Activated CD8-positive, alpha-beta T cell treated with anti-CD3 and anti-CD28 coated beads, Interleukin-2, amount 10 ng/mL, durations not matched to agents 7 days and 5 days (primary cell): ENCODE data around the gene PRCD. TPM values are rescaled to one million over a fixed set of nuclear protein-coding genes. Genes with fewer than 3 reads are reported as not detected.

Source experiments
- ATAC-seq: fragments of 150-1000 bp; cut with Tn5 transposase; one replicate; pipeline ENCODE4 v1.10.0; 2021; ENCODE audit warnings: moderate library complexity
- CTCF ChIA-PET: fragments of 350-600 bp; sonication (Branson Sonifier 250); formaldehyde crosslinking; loops from one replicate; lab custom pipeline; 2021; ENCODE audit warnings: antibody characterized with exemption; lab: Charles Lee
- POLR2A ChIA-PET: fragments of 350-600 bp; sonication (Branson Sonifier 250); formaldehyde crosslinking; loops from one replicate; lab custom pipeline; 2021; ENCODE audit warnings: antibody characterized with exemption; lab: Charles Lee
- DNase-seq: peaks from one replicate; pipeline ENCODE4 v3.0.0-alpha.2; 2020
- H3K27ac Mint-ChIP-seq: one replicate; pipeline ENCODE4 v1.8.0; 2021; ENCODE audit warnings: mild to moderate bottlenecking, mixed read lengths
- H3K27me3 Mint-ChIP-seq: one replicate; pipeline ENCODE4 v1.8.0; 2021; ENCODE audit warnings: low read depth, mixed read lengths
- H3K36me3 Mint-ChIP-seq: one replicate; pipeline ENCODE4 v1.8.0; 2021; ENCODE audit warnings: low read depth, mixed read lengths
- H3K4me1 Mint-ChIP-seq: one replicate; pipeline ENCODE4 v1.8.0; 2021; ENCODE audit warnings: low read depth, mixed read lengths
- H3K4me3 Mint-ChIP-seq: one replicate; pipeline ENCODE4 v1.8.0; 2021; ENCODE audit warnings: mild to moderate bottlenecking, mixed read lengths
- H3K9me3 Mint-ChIP-seq: one replicate; pipeline ENCODE4 v1.8.0; 2022; ENCODE audit warnings: mixed read lengths; ENCODE audit not compliant: insufficient read depth
- total RNA-seq, 2 experiments: library from RNA; stranded (reverse); gene quantifications; one replicate each; pipeline ENCODE4 v1.2.3, GENCODE V29; 2021

Gene PRCD
- total RNA-seq, 2 experiments from 2014 or later, result not detected

DNA sequence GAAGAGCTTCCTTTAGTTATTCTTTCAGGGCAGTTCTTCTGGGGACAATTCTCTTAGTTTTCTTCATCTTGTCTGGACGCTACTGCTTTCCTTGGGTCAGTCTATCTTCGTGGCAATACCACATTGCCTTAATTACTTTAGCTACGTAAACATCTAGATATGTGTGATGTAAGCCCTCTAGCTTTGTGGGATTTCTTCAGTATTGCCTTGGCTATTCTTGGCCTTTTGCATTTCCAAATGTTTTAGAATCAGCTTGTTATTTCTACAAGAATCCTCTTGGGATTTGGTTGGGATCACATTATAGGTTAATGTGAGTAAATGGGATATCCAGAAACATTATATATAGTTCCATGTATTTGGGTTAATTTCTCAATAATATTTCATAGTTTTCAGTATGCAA lies 54.8 kb downstream of the PRCD start:
- Mint-ChIP-seq H3K27me3 (peaks cover 18% of the 10 kb centered on the region), H3K36me3 (no peaks in the 10 kb centered on the region), H3K9me3 (no peaks in the 10 kb centered on the region), H3K4me3 (no peak overlapping the region), H3K27ac (no peak overlapping the region), H3K4me1 (no peaks in the 10 kb centered on the region)
- ATAC-seq (no peak), DNase-seq (no peak)
- ChIA-PET POLR2A (interaction anchor here (0.6 kb wide), 1 partner anchor 10 kb away, joined by 3 read pairs; no protein-coding TSS in a partner anchor), CTCF (interaction anchor here (1.1 to 1.8 kb wide), 3 partner anchors 30 to 87 kb away, joined by 3 to 15 read pairs (median 4); no protein-coding TSS in a partner anchor)

Other genes starting within 250 kb of the PRCD start
- 1 to 10 TPM; 3.7 to 4.8 TPM for gene QRICH2, start 231.8 kb upstream of the PRCD start, total RNA-seq
- gene PRPSAP1, start 186.1 kb upstream of the PRCD start, total RNA-seq, result 10 to 100 TPM; 64.2 to 74.1 TPM
- 1 to 10 TPM; 3.8 to 4.7 TPM for gene SPHK1, start 155.4 kb upstream of the PRCD start, total RNA-seq
- 10 to 100 TPM; 28.4 to 31.6 TPM for gene UBE2O, start 86.9 kb upstream of the PRCD start, total RNA-seq
- gene AANAT, start 72.4 kb upstream of the PRCD start, total RNA-seq, result not detected
- gene RHBDF2, start 38.6 kb upstream of the PRCD start, total RNA-seq, result 10 to 100 TPM; 51.4 to 52.1 TPM
- gene CYGB, start 2.3 kb upstream of the PRCD start, total RNA-seq, result under 1 TPM in 1 of 2 experiments, not detected in 1; 0.40 TPM
- gene ST6GALNAC2, start 45.8 kb downstream of the PRCD start, total RNA-seq, result not detected
- gene ST6GALNAC1, start 103.7 kb downstream of the PRCD start, total RNA-seq, result not detected
- 10 to 100 TPM; 12.4 to 13.3 TPM for gene MXRA7, start 170.9 kb downstream of the PRCD start, total RNA-seq
- 10 to 100 TPM; 59.3 to 61.2 TPM for gene JMJD6, start 186.6 kb downstream of the PRCD start, total RNA-seq
- gene METTL23, start 186.8 kb downstream of the PRCD start, total RNA-seq, result 10 to 100 TPM; 39.6 to 44.7 TPM
- gene SRSF2, start 197.3 kb downstream of the PRCD start, total RNA-seq, result 100 to 1,000 TPM; 420 to 444 TPM
- 10 to 100 TPM; 22.1 to 22.8 TPM for gene MFSD11, start 198.1 kb downstream of the PRCD start, total RNA-seq